Stimulated activated CD4-positive, alpha-beta T cell treated with anti-CD3 and anti-CD28 coated beads, Interleukin-15, amount 100 ng/mL, for 48 hours (primary cell): Measurements from ENCODE around the gene IL2RG.
A peak's percentile ranks its signal among the peaks of the same experiment; 100 is the strongest.

Experiments
- DNase-seq, 2 donors: peaks; one replicate each; pipeline ENCODE4 v3.0.0-alpha.2; 2020; ENCODE audit warnings: low read depth in 2 of 2

IL2RG gene

DNA sequence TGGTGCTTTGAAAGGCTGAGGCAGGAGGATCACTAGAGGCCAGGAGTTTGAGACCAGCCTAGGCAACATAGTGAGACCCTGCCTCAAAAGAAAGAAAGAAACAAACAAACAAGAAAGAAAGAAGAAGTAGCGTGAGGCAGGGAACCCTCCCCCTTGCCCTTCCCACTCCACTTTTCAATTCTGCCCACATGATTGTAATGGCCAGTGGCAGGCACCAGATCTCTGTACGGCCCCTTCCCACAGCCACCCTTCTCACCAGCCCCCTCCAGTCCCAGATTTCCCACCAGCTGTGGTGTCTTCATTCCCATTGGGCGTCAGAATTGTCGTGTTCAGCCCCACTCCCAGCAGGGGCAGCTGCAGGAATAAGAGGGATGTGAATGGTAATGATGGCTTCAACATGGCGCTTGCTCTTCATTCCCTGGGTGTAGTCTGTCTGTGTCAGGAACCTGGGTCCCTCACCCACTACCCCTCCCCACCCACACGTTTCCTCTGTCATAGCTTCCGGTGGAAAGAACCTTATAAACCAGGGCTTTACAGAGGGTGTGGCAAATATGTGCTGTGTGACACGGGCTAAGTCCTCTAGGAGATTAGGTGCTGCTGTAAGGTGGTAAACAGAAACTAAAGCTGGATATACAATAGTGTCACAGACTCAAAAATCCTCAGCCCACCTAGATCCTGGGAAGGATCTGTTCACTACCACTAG, at the start of gene IL2RG:
Gene IL2RG (minus strand): TSS at position 437 of the 703 bp plus-strand sequence. CDS start 38 bp downstream, at position 399.
- DNase-seq = peak; percentile 53 to 78

DNA sequence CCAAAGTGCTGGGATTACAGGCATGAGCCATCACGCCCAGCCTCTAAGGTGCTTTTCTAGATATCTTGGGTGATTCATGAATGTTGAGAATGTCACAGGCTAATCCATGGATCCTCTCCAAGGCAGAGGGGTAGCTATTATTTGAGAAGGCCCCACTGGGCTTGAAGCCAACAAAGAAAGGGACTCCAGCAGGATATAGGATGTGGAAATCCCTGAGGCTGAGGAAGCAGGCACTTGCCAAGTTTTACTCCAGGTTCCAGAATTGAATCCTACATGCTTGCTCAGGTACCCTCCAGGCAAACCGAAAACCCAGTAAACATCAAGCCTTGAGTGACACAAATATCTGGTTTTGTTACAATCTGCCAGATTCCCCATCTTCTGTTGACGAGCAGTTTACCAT, 49.1 kb upstream of the IL2RG start:
- no peak for DNase-seq

GRCh38 chrX:71159335-71159734, 48.0 kb upstream of the IL2RG start:
- DNase-seq = no peak

DNA sequence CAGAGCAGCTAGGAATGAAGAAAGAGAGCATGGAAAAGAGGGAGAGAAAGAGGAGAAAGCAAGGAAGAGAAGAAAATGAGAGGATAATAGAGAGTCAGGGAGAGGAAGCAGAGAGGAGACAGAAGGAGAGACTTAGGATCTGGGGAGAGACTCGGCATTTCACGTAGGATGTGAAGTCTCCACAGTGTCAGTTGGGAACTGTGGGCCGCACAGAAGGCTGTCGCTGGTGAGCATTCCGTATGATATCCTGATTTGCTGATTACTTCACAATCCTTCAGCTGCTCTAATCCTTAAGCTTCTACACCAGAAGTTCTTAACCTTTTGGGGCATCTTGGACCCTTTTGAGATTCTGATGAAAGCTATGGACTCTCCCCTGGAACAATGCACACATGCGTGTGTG, 47.2 kb upstream of the IL2RG start:
- no peak for DNase-seq

DNA sequence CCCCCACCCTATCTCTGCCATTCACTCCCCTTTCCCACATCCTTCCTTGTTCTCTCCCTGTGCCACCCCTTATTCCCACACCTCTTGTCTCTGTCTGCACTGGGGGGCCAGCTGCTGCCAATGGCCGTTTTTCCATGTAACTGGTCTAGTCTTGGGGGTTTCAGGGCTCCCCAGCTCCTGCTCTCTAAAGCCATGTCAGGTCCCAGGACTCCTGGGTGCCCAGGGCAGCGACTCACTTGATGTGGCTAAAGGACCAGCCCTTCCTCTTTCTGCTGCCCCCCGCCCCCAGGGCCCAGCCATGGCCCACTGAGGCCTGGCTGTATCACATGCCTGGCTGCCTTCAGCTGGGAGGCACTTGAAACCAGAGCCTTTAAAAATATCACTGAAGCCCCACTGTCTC, 43.3 kb upstream of the IL2RG start:
- DNase-seq = no peak

DNA sequence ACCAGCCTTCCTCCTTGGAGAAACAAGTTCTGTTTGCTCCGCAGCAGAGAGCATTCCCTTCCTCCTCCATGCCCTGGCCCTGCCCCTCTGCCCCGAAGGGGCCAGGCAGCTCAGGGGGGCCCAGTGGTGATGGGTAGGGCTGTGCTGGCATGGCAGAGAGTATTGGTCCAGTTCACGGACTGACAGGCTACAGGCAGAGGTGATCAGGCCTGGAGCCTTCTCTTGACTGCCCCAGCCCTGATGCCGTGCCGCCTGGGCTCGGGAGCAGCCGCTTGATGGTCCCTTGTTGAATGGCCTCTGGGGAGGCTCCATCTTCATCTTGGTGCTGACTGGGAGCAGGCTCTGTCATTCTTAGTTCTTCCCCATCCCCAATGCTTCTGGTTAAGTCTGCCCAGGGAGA, 42.8 kb upstream of the IL2RG start:
- no peak for DNase-seq

GRCh38 chrX:71151366-71151765, 40.0 kb upstream of the IL2RG start:
- no peak for DNase-seq

DNA sequence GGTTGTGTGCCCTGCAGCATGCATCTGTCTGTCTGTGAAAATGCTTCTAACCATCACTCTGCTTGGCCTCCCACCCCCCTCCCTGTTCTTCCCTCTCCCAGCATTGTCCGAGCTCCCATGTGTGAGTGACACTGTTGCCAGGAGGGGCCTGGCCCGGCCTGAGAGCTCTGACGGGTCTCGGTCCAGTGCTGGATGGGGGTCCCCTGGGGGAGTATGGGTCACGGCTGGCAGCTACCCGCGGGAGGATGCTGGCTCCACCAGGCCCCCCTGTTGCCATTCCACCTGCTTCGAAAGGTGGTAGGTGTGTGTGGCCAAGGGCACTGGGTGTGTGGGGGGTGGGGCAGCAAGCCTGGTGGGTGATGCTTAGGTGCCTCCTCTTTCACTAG, 36.9 kb upstream of the IL2RG start:
- no peak for DNase-seq

GRCh38 chrX:71147496-71148277, 36.3 kb upstream of the IL2RG start:
- DNase-seq = no peak

DNA sequence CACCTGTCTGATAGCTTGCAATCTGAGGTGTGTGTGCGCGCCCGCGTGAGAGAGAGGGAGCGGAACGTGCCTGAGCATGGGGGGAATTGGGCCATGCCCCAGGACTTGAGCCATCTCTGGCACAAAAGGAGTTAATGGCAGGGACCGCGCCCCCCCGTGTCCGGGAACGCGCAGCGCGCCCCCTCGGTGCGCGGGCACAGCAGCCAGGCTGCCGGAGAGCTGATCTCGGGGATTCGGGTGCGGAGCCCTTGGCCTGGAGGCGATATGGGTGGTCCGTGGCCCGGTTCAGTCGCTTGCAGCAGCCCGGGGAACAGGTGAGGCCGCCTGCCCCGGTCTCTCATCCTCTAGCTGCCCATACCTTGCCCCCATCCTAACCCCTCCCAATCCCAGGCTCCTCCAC, 33.3 kb upstream of the IL2RG start, which contains the start of gene NLGN3:
Gene NLGN3 (plus strand): TSS at position 191 of the 400 bp plus-strand sequence. CDS start 2,909 bp downstream, outside the sequence.
- no peak for DNase-seq

GRCh38 chrX:71143508-71143907, 32.1 kb upstream of the IL2RG start:
- no peak for DNase-seq

- no peak for DNase-seq
These were observed 29.1 kb upstream of the IL2RG start for GRCh38 chrX:71140440-71140839.

DNA sequence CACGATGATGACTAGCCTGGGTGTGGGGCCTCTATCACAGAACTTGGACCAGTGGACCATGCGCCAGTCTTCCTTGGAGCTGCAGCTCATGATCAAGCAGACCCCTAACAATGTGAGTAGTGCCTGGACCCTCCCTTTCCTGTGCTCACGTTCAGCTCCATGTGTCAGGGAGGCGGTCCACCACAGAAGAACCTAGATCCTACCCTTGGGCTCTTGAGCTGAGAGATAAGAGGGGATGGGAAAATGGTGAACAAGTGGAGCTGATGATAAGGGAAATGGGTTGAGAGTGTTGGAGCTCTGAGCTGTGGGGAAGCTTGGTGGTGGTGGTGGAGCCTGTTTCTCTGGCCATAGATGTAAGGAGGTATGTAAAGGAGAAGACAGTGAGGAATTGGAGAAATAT, 20.1 kb upstream of the IL2RG start:
- DNase-seq = no peak

DNA sequence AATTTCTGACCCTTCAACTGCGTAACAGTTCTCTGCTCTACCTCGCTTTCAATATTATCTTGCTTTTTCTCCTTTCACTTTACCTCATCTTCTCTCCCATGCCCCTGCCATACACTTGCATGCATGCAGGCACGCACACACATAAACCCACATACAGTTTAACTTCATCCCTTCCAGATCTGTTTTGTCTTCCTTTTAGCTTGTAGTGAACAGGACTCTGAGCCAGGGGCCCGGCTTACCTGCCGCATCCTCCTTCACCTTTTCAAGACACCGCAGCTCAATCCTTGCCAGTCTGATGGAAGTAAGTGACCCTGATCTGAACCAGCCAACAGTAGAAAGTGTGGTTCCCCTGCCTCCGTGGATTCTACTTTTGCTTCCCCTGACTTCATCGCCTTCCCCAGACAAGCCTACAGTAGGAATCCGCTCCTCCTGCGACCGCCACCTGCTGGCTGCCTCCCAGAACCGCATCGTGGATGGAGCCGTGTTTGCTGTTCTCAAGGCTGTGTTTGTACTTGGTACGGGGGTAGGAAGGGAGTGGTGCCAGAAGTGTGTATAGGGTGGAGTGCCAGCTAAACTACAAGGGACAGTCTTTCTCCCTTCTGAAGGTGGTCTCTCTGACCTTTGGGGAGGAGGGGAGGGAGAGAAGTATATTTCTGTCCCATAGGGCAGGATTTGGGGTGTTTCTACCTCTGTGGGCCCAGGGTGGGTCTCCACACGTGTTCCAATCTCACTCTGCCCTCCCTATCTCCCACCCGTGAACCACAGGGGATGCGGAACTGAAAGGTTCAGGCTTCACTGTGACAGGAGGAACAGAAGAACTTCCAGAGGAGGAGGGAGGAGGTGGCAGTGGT, 17.8 kb upstream of the IL2RG start:
- DNase-seq = peak; percentile 45 to 68

DNA sequence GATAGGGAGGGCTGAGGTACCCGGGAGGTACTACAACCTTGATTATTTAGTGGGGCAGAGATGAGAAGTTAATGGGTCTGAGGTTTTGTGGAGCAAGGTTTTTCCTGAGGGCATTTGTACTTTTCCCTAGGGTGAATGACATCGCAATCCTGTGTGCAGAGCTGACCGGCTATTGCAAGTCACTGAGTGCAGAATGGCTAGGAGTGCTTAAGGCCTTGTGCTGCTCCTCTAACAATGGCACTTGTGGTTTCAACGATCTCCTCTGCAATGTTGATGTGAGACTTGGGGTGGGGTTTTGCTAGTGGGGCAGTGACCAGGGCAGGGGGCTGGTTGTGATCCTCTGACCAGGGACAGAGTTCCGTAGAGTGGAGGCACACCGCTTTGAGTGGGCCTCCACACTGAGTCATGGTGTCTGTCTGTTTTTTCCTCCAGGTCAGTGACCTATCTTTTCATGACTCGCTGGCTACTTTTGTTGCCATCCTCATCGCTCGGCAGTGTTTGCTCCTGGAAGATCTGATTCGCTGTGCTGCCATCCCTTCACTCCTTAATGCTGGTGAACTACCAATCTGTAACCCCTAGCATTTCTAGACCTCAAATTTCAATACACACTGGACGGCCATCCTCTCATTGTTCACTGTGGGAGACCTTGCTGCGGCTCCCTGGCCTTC, 16.9 kb upstream of the IL2RG start:
- no peak for DNase-seq

- no peak for DNase-seq
These were observed 7.7 kb upstream of the IL2RG start for GRCh38 chrX:71118985-71119535.

DNA sequence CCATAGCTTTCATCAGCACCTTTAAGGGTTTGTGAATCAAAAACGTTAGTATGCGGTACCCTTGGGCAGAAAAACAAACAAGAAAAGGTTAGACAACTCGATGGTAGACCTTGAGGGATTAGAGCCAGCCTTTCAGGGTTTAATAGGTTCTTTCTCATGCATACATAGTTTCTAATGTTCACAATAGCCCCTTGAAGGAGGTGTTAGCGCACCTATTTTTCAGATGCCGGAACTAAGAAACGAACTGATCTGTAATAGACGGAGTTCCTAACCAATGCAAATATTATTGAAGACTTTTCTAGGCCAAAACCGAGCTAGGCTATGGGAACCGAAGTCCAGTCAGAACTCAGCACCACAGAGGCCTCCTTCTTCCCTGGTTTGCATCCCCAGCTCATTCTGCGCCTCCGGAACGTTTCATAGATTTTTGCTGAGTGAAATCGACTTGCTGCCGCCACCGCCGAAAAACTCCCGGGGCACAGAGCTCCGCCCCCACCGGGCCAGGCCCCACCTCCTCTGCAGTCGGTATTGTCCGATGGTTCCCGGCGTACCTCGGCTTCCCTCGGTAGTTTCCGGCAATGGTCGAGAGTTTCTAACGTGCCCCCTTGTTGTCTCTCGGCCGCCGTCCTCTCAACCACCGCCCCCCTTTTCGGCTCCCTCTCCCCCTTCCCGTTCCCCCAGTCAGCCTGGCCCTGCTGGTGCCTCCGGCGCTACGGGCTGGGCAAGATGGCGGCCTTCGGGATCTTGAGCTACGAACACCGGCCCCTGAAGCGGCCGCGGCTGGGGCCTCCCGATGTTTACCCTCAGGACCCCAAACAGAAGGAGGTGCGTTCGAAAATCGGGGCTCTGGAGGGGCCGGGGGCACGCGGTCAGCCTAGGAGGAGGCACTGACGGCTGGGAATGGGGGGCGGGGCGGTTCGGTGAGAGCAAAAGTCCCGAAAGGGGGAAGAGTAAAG, 6.9 kb upstream of the IL2RG start, which contains the start of gene MED12:
Gene MED12 (plus strand): TSS at position 565 of the 953 bp plus-strand sequence. CDS start 159 bp downstream, at position 724.
- DNase-seq = peak; percentile 51 to 74

GRCh38 chrX:71117358-71117757, 6.0 kb upstream of the IL2RG start:
- DNase-seq = no peak

DNA sequence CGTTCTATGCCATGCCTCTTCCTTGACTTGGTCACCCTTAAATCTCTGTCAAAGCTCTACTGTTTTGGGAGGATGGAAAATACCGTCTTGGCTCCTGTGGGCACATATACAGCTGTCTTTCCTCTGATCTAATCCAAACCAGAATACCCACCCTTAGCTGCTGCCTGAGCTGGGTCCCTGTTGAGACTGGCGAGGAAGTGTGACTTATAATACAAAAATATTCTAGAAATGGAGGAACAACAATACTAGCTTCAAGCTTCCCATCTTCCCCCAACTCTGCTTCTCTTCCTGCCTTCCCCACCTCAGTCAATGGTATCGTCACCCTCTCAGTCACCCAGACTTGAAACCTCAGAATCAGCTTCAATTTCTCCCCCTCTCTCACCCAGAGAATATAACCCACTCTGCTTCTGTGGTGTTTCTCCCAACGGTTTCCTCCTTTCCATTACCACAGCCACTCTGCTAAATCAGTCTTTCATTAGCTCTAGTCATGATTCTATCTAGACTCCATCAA, 599 bp upstream of the IL2RG start:
- no peak for DNase-seq

DNA sequence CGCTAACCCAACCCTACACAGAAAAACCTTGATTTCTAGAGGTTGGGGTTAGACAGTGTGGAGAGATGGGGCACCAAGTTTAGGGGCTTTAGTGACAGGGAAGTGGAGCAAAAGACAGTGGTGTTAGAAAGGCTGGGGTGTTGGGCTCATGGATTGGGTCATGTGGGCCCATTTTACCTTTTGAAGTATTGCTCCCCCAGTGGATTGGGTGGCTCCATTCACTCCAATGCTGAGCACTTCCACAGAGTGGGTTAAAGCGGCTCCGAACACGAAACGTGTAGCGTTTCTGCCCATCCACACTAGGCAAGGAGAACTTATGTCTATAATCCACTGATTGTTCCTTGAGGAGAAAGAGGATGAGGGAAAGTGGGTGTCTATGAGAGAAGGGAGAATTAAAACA, 2.3 kb downstream of the IL2RG start:
- no peak for DNase-seq
